SW480 (cell line): ENCODE measurements around the gene SLC12A8.
A peak's percentile ranks its signal among the peaks of the same experiment; 100 is the strongest.
"Not testable (repeated sequence)": the region's sequence is repeated elsewhere in the genome, so short reads cannot be mapped to it uniquely, and the experiment has no call there.

ENCODE experiments used
- DNase-seq: peaks from one replicate; pipeline ENCODE4 v3.0.0-alpha.2; 2016; ENCODE audit warnings: low spot score

Gene SLC12A8

DNA sequence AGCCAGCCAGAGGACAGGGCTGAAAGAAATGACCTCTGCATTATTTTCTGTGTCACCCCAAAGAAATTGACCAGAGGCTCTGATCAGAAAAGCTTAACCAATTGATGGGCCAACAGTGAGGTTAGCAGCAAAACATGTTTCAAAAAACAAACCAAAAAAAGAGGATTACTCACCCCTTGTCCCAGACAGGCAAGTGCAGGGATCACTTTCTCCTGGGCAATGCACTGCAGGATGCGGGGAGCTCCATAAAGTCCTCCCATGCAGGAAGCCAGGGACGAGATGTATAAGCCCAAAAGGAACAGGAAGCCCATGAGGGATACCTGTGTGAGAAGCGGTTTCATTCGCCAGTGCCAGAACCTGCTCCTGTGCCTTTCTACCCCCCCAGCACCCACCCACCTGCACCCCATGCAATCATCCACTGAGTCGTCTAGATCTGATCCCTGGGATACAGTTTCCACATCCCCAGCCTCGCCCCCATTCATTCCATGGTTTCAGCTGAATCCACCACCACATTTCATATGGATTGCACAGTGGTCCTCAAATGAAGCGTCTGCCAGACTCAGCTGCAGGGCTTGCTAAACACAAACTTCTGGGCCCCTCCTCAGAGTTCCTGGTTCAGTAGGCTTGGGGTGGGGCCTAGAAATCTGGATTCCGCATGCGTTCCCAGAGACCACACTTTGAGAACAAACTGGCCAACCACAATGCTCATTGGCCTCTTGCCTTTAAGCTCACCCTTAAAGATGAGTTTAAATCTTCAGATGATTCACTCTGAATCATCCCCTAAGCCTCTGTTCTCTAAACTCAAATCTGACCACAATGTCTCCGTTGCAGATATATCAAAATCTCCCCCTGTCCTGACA is 102.3 kb downstream of the SLC12A8 start:
- peak; percentile 80 for DNase-seq

DNA sequence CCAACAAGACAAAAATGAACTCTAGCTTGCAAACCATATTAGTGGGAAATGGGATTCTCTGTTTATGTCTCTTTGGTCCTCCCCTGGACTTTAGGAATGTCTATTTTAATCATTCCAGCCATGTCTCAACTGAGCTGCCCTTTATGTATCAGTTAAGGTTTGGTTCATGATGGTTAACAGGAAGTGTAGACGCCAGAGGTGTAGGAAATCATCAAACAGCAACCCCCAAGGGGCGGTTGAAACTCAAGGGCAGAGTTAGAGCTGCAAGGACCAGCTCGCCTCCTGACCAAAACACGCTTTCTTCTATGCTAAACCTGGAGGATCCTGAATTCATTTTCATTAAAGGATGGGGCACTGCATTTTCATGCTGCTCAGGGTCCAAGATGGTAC is 103.0 kb downstream of the SLC12A8 start:
- DNase-seq: no peak

DNA sequence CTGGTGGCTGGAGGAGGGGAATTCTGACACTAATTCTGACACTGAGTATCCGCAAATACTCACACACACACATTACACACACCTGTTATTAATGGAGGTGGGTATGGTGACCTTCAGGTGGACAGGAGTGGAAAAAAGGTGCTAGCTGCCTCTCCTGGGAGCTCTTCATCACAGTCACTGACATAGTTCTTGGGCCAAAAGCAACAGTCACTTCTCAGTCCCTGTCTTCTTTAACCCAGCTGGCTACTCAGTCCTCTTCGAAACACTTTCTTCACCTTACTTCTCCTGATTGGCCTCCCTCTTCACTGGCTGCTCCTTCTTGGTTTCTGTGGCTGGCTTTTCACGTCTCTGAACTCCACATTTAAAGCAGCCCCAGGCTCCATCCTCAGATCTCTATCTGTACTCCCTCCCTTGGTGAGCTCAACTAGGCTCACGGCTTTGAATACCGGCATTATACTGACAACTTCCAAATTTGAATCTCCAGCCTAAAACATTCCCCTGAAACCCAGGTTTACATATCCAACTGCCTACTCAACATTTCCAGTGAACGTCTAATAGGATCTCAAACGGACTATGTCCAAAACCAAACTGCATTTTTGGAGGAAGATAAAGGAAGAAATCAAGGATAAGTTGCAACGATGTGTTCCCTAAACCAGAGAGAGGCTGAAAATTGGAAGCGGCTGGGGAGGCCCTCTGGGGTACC is 103.6 kb downstream of the SLC12A8 start:
- DNase-seq: no peak

DNA sequence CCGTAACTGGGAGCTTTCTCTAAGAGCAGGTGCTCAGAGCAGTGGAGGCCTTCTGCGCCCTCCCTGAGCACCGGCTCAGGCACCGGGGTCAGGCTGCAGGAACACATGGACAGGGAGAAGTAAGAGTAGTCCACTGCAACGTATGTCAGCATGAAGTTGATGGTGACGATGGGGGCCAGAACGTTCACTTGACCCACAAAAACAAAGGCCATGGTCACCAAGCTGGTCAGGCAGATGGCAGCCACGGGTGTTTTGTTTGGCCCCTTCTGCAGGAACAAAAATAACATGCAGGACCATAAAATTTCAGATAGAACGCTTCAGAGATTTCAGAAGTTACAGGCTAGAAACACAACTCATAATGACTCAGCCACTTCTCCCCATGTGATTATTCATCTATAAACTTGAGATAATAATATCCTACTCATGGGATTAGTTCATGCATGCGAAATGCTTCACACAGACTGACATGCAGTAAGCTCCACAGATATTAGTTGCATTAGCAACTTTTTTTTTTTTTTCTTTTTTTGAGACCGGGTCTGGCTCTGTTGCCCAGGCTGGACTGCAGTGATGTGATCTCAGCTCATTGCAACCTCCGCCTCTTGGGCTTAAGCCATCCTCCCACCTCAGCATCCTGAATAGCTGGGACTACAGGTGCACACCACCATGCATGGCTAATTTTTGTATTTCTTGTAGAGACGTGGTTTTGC is 104.5 kb downstream of the SLC12A8 start:
- no peak for DNase-seq

DNA sequence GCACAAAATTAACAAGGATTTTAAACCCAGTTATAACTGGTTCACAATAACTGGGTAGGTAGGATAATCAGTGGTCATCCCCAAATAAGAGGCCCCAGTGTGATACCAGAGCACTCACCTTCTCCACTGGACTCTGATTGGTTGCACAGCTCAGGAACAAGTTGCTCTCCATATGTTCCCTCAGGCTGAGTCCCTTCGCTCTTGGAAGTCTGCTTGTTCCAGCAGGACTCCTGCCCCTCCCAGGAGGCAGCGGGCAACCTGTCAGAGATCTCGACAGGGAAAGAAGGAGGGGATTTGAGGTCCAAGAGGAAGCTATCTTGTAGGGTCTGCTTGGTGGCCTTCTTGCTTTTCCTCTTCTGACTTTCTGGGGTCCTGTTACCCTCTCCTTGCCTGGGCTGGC is 105.2 kb downstream of the SLC12A8 start:
- no peak for DNase-seq

DNA sequence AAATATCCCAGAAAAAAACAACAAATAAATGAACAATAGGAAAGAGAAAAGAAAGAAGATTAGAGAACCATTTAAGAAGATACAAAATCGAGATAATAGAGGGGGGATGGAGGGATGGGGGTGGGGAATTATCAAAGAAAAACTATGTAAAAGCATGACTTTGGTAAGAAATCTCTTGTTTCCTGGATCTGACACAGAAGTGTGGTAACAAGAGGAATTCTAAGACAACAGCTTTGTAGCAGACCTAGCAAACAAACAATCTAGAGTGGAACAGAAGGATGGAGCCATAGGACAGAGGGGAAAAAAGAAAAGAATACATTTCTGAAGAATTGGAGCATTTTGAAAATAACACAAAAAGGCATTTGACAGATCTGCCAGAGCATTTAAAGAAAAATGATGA is 107.4 kb downstream of the SLC12A8 start:
- DNase-seq: no peak

DNA sequence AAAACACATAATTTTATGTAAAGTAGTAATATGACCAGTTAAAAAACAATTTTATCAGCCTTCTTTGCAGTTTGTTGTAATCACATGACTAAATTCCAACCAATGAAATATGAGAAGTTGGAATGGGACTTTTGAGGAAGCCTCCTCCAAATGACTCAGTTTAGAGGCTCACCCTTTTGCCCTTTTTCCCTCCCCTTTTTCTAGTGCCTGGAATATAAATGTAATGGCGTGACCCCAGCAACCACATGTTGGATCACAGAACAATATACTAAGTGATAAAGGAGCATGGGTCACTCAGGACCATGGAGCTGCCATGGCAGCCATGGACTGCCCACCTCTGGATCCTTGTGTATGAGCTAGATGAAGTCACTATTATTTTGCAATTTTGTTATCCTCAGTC is 107.9 kb downstream of the SLC12A8 start:
- DNase-seq: no peak

DNA sequence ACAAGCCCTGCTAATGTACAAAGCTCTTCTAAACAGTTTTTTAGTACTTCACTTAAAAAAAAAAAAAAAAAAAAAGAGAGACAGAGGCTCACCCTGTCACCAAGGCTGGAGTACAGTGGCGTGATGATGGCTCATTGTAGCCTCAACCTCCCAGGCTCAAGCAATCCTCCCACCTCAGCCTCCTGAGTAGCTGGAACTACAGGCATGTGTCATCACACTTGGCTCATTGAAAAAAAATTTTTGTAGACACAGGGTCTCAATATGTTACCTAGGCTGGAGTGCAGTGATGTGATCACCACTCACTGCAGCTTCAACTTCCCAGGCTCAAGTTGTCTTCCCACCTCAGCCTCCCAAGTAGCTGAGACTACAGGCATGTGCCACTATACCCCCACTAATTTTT is 109.1 kb downstream of the SLC12A8 start:
- no peak for DNase-seq

DNA sequence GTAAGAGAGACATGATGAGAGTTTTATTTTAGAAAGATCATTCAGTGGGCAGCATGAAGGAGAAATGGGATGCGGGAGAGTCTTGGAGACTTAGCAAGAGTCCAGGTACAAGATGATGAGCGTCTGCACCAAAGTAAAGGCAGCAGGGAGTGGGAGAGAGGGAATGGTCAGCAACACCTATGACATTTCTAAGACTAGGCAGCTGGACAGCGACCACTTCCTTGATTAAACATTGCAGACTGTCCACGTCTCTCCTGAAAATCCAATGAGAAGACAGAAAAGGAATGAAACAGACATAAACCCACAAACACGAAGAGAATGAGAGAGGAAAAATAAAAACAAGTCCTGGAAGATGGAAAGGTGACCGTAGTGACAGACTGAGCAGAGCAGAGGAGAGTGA is 110.1 kb downstream of the SLC12A8 start:
- no peak for DNase-seq

DNA sequence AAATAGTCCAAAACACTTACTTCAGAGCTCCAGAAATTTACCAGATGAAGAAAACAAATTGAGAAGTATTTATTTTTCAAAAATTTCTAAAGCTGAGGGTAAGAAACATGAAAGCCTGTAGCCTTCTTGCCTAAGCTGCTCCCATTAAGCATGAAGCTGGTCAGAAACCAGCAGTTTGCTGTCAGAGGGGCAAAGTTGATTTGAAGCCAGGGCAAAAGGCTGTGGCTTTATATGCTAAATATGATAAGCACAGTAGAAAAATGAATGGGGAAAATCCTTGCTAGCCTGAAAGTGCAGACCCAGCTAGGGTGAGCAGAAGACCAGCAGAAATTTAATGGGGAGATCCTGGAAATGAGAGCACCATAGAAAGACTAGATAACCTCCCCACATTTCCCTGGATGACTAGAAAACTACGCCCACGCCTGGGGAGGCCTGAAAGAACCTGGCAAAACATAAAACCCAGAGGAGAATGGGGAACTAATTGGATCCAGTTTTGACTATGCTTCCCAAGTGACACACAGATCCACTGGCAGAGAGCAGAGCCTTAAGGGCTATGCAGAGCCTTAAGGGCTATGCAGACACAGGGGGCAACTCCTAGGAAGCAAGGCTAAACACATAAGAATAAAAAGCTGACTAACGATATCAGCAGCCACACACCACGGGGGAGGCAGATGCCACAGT is 113.8 kb downstream of the SLC12A8 start:
- no peak for DNase-seq

DNA sequence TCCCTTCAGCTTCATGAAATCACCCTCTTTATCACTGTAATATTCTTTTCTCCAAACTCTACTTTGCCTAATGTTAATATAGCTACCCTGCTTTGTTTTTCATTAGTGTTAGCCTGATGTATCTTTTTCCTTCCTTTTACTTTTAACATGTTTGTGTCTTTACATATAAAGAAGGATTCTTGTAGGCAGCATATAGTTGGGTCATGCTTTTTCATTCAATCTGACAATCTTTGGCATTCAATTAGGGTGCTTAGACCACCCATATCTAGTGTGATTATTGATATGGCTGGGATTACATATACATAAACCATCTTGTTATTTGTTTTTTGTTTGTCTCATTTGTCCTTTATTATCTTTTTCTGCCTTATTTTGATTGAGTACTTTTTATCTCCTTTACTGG is 121.9 kb downstream of the SLC12A8 start:
- DNase-seq: no peak

DNA sequence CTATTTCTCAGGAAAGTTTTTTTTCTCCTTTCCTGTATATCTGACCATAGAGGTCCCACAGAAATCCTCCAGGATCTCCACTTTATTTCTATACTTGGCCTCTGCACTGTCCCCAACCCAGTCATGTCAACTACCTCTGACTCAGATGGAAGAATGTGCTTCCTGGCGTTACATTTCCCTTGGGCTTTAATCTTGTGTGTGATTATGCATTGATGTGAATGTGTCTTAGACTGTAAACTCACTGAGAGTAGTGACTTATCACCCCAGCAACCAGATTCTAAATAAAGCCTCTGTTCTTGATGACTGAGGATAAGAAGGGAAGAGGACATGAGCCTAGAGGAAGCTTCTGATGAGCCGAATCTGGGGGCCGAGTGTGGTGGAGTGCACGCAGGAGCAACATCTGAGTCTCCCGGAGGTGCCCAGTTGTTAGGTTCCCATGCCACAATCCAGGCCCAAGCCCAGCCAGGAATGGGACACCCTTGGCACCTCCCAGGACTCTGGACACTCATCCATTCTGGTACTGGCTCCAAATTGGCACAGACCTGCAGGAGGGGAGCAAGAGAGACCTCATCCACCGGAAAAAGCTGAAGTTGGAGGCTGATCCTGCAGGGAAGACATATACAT is 124.7 kb downstream of the SLC12A8 start:
- peak; percentile 16 for DNase-seq

DNA sequence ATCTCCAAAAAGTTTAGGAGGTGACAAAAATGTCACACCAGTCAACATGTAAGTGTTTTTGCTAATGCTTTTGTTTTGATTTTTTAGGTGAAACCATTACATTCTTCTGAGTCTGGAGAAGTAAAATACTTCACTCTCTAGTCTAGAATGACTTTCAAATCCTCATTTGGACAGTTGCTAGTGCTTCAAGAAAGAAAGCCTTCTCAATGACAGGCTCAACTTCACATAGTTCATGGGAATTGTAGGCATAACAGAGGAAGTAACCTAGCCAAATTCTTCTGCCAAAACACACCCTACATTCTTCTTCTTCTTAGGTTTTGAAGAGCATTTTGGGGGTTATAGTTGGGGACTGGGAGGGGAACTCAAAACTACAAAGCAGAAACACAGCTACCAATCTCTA is 127.4 kb downstream of the SLC12A8 start:
- DNase-seq: no peak

DNA sequence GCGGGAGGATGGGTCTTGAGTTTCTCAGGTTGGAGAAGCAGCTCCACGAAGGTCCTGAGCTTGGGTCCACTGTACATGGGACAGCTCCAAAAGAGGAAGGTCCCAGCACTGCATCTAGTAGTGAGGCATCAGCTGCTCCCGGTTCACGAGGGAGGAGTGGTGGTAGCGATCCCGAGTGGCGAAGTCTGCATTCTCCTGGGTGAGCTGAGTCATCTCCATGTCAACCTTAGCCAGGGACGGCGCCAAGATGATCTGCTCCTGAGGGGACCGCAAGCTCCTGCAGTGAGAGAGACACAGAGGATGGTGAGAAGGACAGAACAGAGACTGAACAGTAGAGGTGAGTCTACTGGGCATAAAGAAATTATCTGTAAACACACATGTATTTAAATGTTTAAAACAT is 128.8 kb downstream of the SLC12A8 start:
- no peak for DNase-seq

DNA sequence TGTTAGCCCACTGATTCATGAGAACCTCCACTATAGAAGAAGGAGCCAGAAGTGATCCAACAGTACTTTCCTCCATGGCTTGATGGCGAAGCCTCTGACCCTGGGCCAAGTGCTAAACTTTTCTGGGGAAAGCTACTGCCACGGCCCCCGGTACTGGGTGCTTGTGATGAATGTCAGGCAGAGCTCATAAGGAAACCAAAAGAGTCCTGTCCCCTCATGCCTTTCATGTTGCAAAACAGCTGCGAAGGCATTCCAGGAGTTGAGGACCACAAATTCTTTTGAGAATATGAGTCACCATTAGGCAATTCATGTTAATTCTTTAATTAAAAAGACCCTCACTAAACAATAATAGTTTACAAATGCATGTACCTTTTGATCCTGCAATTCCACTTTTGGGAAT is 130.2 kb downstream of the SLC12A8 start:
- not testable (repeated sequence) for DNase-seq

DNA sequence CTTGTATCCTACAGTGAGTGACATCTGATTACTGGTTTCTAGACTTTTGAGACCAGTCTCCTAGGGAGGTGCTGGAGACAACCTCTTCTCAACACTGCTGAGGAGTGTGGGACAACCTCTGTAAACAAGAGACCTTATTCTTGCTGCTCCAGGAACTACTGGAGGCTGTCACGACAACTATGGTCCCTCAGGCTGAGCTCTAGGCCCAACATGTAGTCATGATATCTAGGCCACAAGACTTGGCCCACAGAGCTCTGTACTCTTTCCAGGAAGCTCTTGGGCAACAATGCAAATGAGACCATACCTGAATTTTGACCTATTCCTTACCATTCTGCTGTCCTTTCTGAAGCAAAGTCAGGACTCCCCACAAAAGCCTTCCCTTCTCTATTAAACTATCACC is 132.5 kb downstream of the SLC12A8 start:
- DNase-seq: no peak

DNA sequence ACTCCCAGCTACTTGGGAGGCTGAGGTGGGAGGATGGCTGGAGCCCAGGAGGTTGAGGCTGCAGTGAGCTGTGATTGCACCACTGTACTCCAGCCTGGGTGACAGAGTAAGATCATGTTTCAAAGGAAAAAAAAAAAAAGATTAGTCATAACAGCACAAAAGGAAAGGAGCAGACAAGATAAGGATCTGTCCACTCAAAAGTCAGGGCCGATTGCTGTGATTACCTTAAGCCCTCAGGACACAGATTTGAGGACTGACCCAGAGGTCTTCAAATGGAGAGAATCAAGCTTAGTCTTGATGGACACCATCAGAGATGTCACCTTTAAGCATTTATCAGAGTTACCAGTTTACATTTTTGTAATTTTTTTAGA is 132.9 kb downstream of the SLC12A8 start:
- peak; percentile 51 for DNase-seq

DNA sequence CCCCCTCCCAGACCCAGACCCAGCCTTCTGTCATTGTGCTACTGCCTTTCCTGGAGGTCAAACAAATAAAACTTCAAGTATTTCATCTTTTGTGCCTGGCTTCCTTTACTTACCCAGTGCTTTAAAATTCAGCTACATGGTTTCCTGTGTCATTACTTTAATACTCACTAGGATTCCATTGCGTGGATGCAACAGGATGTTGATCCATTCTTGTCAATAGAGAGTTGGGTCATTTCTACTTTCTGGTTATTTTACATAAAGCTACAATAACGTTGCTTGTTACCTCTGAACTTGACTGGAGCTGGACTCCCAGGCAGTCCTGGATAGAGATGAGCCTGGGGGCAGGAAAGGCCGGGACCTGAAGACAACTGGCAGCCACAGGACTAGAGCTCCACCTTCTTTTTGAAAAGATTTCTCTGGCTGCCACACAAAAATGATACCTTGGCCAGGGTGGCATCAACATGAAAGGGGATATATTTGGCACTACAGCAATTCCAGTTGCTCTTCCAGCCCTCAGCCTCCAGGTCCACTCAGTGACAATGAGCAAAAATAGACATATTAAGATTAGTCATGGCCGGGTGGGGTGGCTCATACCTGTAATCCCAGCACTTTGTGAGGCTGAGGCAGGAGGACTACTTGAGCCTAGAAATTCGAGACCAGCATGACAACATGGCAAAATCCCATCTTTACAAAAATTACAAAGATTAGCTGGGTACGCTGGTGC is 133.4 kb downstream of the SLC12A8 start:
- no peak for DNase-seq

DNA sequence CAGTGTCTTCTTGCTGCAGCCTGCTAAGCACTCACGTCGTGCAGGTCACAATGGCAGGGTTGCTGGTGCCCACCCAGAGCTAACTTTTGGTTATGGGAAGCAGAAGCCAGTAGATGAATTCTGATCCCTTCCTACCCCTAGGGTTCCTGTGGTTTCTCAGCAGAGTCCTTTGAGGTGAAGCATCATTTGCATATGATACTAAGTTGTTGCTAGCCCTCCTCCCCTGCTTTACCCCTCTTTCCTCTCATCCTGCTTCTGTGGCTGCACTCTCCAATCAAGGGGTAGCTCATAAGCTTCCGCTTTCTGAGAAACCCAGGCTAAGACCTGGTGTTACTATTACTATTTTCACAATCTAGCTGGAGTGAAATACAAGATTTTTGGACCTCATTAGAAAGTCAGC is 134.7 kb downstream of the SLC12A8 start:
- DNase-seq: no peak

DNA sequence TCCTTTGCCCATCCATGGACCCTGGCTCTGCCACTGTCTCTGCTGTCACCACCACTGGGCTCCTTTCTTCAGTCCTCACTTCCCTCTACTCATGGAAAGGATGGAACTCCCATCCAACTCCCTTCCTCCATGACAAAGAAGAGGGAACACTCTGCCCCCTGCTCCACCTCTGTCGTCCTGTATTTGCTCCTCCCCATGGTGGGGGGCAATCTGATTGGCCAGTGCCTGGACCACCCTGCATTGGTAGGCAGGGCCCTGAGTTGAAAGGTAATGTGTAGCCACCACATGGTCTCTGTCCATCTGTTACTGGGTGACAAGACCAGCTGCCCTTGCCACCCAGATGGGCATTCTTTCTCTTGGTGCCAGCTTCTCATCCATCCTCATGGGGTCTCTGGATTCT is 136.1 kb downstream of the SLC12A8 start:
- no peak for DNase-seq

DNA sequence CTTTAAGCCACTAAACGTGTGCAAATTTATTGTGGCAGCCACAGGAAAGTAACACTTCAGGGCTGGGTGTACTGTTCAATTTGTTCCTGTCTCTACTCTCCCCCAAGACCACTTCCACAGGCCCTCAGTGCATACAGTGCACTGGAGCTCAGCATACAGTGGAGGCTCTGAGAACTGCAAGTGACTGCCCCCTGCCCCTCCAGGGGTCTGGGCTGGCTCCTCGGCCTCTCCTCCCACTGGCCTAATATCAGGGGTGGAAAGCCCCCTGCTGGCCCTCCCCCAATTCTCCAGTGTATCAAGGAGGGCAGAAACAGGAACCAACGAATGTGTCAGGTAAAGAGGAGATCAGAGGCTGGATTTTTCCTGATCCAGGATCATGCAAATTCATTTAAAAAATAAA is 136.8 kb downstream of the SLC12A8 start:
- DNase-seq: no peak
